H1 (cell line): ENCODE data around the gene ATP4A. TPM values are rescaled to one million over a fixed set of nuclear protein-coding genes. Genes with fewer than 3 reads are reported as not detected.

Experiments
- CTCF ChIA-PET: fragments of 300-600 bp; sonication (Branson Sonifier 250); formaldehyde crosslinking; loops from one replicate; lab custom pipeline; 2021; ENCODE audit not compliant: partially characterized antibody; lab: Charles Lee
- POLR2A ChIA-PET: fragments of 300-600 bp; sonication (Branson Sonifier 250); formaldehyde crosslinking; loops from one replicate; lab custom pipeline; 2021; ENCODE audit warnings: inconsistent platforms; ENCODE audit not compliant: partially characterized antibody; lab: Charles Lee
- DNase-seq, 2 experiments: peaks; one replicate each; pipeline versions ENCODE4 v3.0.0 to v3.0.0-alpha.2; 2010 to 2022; ENCODE audit warnings: low spot score in 2 of 2, low read depth in 1 of 2, mixed read lengths in 1 of 2
- FAIRE-seq: peaks from 2 replicates; lab custom pipeline; 2011; peaks lifted over from hg19 to GRCh38; lab: Jason Lieb, UNC
- H2AFZ ChIP-seq: 2 replicates; pipeline ENCODE4 v1.8.1; 2012; ENCODE audit warnings: low read length, inconsistent platforms
- H2AK5ac ChIP-seq: 2 replicates; pipeline ENCODE4 v1.6.1; 2013; ENCODE audit warnings: low read depth, low read length
- H2BK120ac ChIP-seq: replicated peaks from 2 replicates; pipeline ENCODE3; 2013; ENCODE audit warnings: low read depth, low read length, inconsistent platforms
- H2BK12ac ChIP-seq: 2 replicates; pipeline ENCODE4 v1.6.1; 2013; ENCODE audit warnings: low read depth, low read length
- H2BK15ac ChIP-seq: 2 replicates; pipeline ENCODE4 v1.6.1; 2013; ENCODE audit warnings: low read length
- H2BK20ac ChIP-seq: 2 replicates; pipeline ENCODE4 v1.6.1; 2013; ENCODE audit warnings: low read length
- H2BK5ac ChIP-seq: 2 replicates; pipeline ENCODE4 v1.6.1; 2013; ENCODE audit warnings: low read depth, low read length
- H3K14ac ChIP-seq: 2 replicates; pipeline ENCODE4 v1.6.1; 2013; ENCODE audit warnings: inconsistent platforms; ENCODE audit not compliant: insufficient read length
- H3K18ac ChIP-seq: 2 replicates; pipeline ENCODE4 v1.6.1; 2013; ENCODE audit warnings: low read length; ENCODE audit errors: extremely low read depth
- H3K23ac ChIP-seq: 2 replicates; pipeline ENCODE4 v1.6.1; 2013; ENCODE audit warnings: inconsistent platforms; ENCODE audit not compliant: insufficient read length
- H3K23me2 ChIP-seq: 2 replicates; pipeline ENCODE4 v1.6.1; 2013; ENCODE audit warnings: low read depth, low read length
- H3K27ac ChIP-seq: 2 replicates; pipeline ENCODE4 v1.6.1; 2011; ENCODE audit warnings: low read depth, low read length, inconsistent platforms
- H3K27me3 ChIP-seq, 4 experiments: replicated peaks in 1 of 4; 1 replicate in 1 of 4; 2 replicates in 3 of 4; pipeline versions ENCODE4 v1.6.1 to v1.8.1; 2011 to 2013; ENCODE audit warnings: low read length in 3 of 4, mild to moderate bottlenecking in 3 of 4, inconsistent platforms in 2 of 4, mixed read lengths in 2 of 4, moderate library complexity in 1 of 4; ENCODE audit not compliant: control insufficient read depth in 3 of 4, insufficient read depth in 3 of 4; ENCODE audit errors: extremely low read depth in 1 of 4
- H3K36me3 ChIP-seq, 4 experiments: 2 replicates each; pipeline versions ENCODE4 v1.6.1 to v1.8.1; 2011 to 2013; ENCODE audit warnings: mild to moderate bottlenecking in 4 of 4, low read length in 3 of 4, moderate library complexity in 2 of 4, control low read depth in 1 of 4, inconsistent platforms in 1 of 4; ENCODE audit not compliant: insufficient read depth in 4 of 4, control insufficient read depth in 2 of 4
- H3K4ac ChIP-seq: replicated peaks from 2 replicates; pipeline ENCODE3; 2013; ENCODE audit warnings: low read length, low read depth, mixed read lengths, inconsistent platforms; ENCODE audit not compliant: insufficient read length
- H3K4me1 ChIP-seq, 4 experiments: replicated peaks in 1 of 4; 1 replicate in 1 of 4; 2 replicates in 3 of 4; pipeline versions ENCODE4 v1.6.1 to v1.8.1; 2011 to 2013; ENCODE audit warnings: low read length in 3 of 4, inconsistent platforms in 2 of 4, mixed read lengths in 1 of 4; ENCODE audit not compliant: insufficient read depth in 4 of 4, control insufficient read depth in 3 of 4
- H3K4me2 ChIP-seq, 2 experiments: 2 replicates each; pipeline versions ENCODE4 v1.6.1 to v1.8.1; 2011 to 2013; ENCODE audit warnings: low read depth in 2 of 2, low read length in 2 of 2, control low read depth in 1 of 2, inconsistent platforms in 1 of 2, mild to moderate bottlenecking in 1 of 2; ENCODE audit not compliant: insufficient read depth in 1 of 2
- H3K4me3 ChIP-seq, 4 experiments: fragments of 200-600, 300-600 bp in 1 of 4; sonication (generic), shearing (Covaris generic), sonication (Bioruptor Twin) in 1 of 4; 2 replicates each; pipeline versions ENCODE4 v1.5.1 to v1.8.1; 2011 to 2016; ENCODE audit warnings: low read length in 4 of 4, low read depth in 3 of 4, control low read depth in 2 of 4, inconsistent platforms in 2 of 4, mild to moderate bottlenecking in 2 of 4, mixed read lengths in 1 of 4, moderate library complexity in 1 of 4; ENCODE audit not compliant: insufficient read depth in 2 of 4; ENCODE audit errors: extremely low read depth in 1 of 4
- H3K56ac ChIP-seq: replicated peaks from 2 replicates; pipeline ENCODE3; 2013; ENCODE audit warnings: low read depth, mild to moderate bottlenecking, mixed read lengths, low read length, inconsistent platforms; ENCODE audit not compliant: insufficient read length
- H3K79me1 ChIP-seq: 2 replicates; pipeline ENCODE4 v1.6.1; 2013; ENCODE audit warnings: low read depth, low read length, control low read depth
- H3K79me2 ChIP-seq, 2 experiments: 2 replicates each; pipeline versions ENCODE4 v1.6.1 to v1.8.1; 2012 to 2013; ENCODE audit warnings: low read length in 2 of 2, mild to moderate bottlenecking in 2 of 2, inconsistent platforms in 1 of 2; ENCODE audit not compliant: insufficient read depth in 2 of 2, control insufficient read depth in 1 of 2
- H3K9ac ChIP-seq, 4 experiments: replicated peaks in 1 of 4; 1 replicate in 1 of 4; 2 replicates in 3 of 4; pipeline versions ENCODE4 v1.6.1 to v1.8.1; 2011 to 2013; ENCODE audit warnings: low read depth in 3 of 4, low read length in 3 of 4, control low read depth in 2 of 4, mild to moderate bottlenecking in 2 of 4, moderate library complexity in 2 of 4, inconsistent platforms in 1 of 4; ENCODE audit errors: extremely low read depth in 1 of 4
- H3K9me3 ChIP-seq, 2 experiments: 2 replicates each; pipeline versions ENCODE4 v1.6.1 to v1.8.1; 2012 to 2013; ENCODE audit warnings: mild to moderate bottlenecking in 2 of 2, moderate library complexity in 2 of 2, control low read depth in 1 of 2, inconsistent platforms in 1 of 2, low read depth in 1 of 2, low read length in 1 of 2, mixed read lengths in 1 of 2; ENCODE audit not compliant: insufficient read depth in 2 of 2
- H4K20me1 ChIP-seq, 2 experiments: replicated peaks in 1 of 2; 2 replicates each; pipeline versions ENCODE3 to v1.8.1; 2011 to 2013; ENCODE audit warnings: inconsistent platforms in 2 of 2, low read length in 2 of 2, mild to moderate bottlenecking in 1 of 2; ENCODE audit not compliant: insufficient read depth in 2 of 2, control insufficient read depth in 1 of 2
- H4K5ac ChIP-seq: 2 replicates; pipeline ENCODE4 v1.6.1; 2013; ENCODE audit warnings: low read length, low read depth, mixed read lengths, inconsistent platforms; ENCODE audit not compliant: insufficient read length
- H4K8ac ChIP-seq: 2 replicates; pipeline ENCODE4 v1.8.0; 2013; ENCODE audit warnings: mild to moderate bottlenecking, moderate library complexity, low read length, inconsistent platforms; ENCODE audit not compliant: insufficient read depth; ENCODE audit errors: extremely low read depth
- H4K91ac ChIP-seq: replicated peaks from 2 replicates; pipeline ENCODE3; 2013; ENCODE audit warnings: low read length, mixed read lengths, inconsistent platforms; ENCODE audit not compliant: insufficient read length
- RNF2 ChIP-seq: fragments of 200-900, 300-1000 bp; sonication (generic); IDR thresholded peaks from 2 replicates; pipeline ENCODE4 v1.7.1; 2016; ENCODE audit warnings: borderline replicate concordance, low read depth, mild to moderate bottlenecking, antibody characterized with exemption, low read length; ENCODE audit not compliant: poor library complexity, severe bottlenecking; ENCODE audit errors: missing control alignments
- WGBS, 2 experiments: shearing (Covaris generic) in 1 of 2; methylation state at CpG; one replicate each; pipeline versions ENCODE4 v1.1.6 to v1.1.7; 2013 to 2015; ENCODE audit warnings: low lambda C conversion rate in 2 of 2, mixed read lengths in 2 of 2, inconsistent platforms in 1 of 2, low coverage in 1 of 2, missing lambda C conversion rate in 1 of 2; ENCODE audit not compliant: insufficient replicate concordance in 2 of 2, insufficient coverage in 1 of 2, insufficient read length in 1 of 2; ENCODE audit errors: extremely low coverage in 1 of 2, missing lambda C conversion rate in 1 of 2; 5-methylcytosine and 5-hydroxymethylcytosine counted together
- polyA plus RNA-seq, 7 experiments: library from polyadenylated mRNA; depleted of rRNA in 3 of 7; stranded (reverse) in 5 of 7; unstranded in 2 of 7; fragments of >200 nt in 5 of 7; fragments of 200-250 nt in 2 of 7; gene quantifications; 1 replicate in 5 of 7; 2 replicates in 1 of 7; 4 replicates in 1 of 7; pipeline versions ENCODE4 v1.2.1 to v1.2.3, GENCODE V29; 2011 to 2013; ENCODE audit warnings: missing spikeins in 2 of 7, mixed read lengths in 2 of 7
- total RNA-seq: library from RNA; stranded (reverse); fragmentation: NEBNext Ultra II Directional; extraction: Animal tissue kit (Norgen Biotek cat#: 25700); gene quantifications from 2 replicates; pipeline ENCODE4 v1.2.1, GENCODE V29; 2021

ATP4A gene
- total and polyA plus RNA-seq, 2 of the 8 experiments (the other 6 are each of a cell fraction or from before 2014, with no cell fraction given) = 0.50 to 1.2 TPM

DNA sequence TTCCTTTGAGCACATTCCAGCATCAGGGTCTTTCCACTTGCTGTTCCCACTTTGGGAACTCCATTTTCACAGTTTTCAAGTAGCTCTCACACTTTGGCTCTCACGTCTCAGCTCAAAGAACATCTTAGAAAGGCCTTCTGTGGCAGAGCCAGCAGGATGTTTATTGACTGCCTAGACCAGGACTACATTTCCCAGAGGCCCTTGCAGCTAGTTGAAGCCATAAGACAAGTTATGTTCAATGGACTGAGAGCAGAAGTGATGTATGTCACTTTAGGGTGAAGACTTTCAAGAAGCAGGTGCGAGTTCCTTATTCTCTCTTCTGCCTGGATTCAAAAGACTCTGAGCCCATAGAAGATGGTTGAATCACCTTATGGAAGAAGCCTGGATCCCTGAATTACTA is 44.8 kb upstream of the ATP4A start:
- H3K14ac ChIP-seq = no peak overlapping the region
- FAIRE-seq (no peak), DNase-seq (no peak)
- no peak overlapping the region for H4K8ac ChIP-seq
- ChIA-PET CTCF (interaction anchor here (0.7 to 1.3 kb wide), 2 partner anchors 16 to 56 kb away, joined by 3 to 5 read pairs; no protein-coding TSS in a partner anchor), POLR2A (no interaction called here)
- H2AFZ ChIP-seq = no peak overlapping the region
- H3K56ac ChIP-seq = no peak overlapping the region
- H3K4me1 ChIP-seq = peaks cover 0 to 4% (median 2%) of the 10 kb centered on the region in 4 experiments; a peak in 4 of 7 replicates
- no peak overlapping the region for H2AK5ac ChIP-seq
- H3K79me2 ChIP-seq = no peaks in the 10 kb centered on the region
- peaks cover 5 to 8% of the 10 kb centered on the region in 2 experiments for H3K9me3 ChIP-seq
- no peak overlapping the region for H2BK20ac ChIP-seq
- no peak overlapping the region for H2BK120ac ChIP-seq
- no peak overlapping the region for H2BK12ac ChIP-seq
- no peak overlapping the region for H4K5ac ChIP-seq
- H3K4me3 ChIP-seq = no peak overlapping the region
- WGBS, 2 experiments = 83% methylated on average over 2 of the region's 2 CpGs; no CpG with 5 or more reads in 1 of the 2 experiments
- H4K91ac ChIP-seq = no peak overlapping the region
- no peak overlapping the region for H3K9ac ChIP-seq
- H2BK15ac ChIP-seq = no peak overlapping the region
- no peaks in the 10 kb centered on the region for H3K79me1 ChIP-seq
- no peak overlapping the region for H3K27ac ChIP-seq
- H3K27me3 ChIP-seq = peaks cover 0 to 3% (median 0%) of the 10 kb centered on the region in 4 experiments; a peak in 1 of 7 replicates
- H2BK5ac ChIP-seq = no peak overlapping the region
- no peak overlapping the region for H3K4me2 ChIP-seq
- H4K20me1 ChIP-seq = no peaks in the 10 kb centered on the region
- H3K36me3 ChIP-seq = no peaks in the 10 kb centered on the region
- H3K18ac ChIP-seq = no peak overlapping the region
- no peak overlapping the region for H3K4ac ChIP-seq
- peaks cover 8% of the 10 kb centered on the region; the same call in 1 of the 2 replicates for H3K23me2 ChIP-seq
- H3K23ac ChIP-seq = no peak overlapping the region
- TF ChIP-seq RNF2 = no peak
